ENCODE measurements around the gene AGPAT3. TPM values are rescaled to one million over a fixed set of nuclear protein-coding genes. Genes with fewer than 3 reads are reported as not detected.

Gene AGPAT3
- total RNA-seq, 1 donor from 2014 or later, result 84.7 TPM

DNA sequence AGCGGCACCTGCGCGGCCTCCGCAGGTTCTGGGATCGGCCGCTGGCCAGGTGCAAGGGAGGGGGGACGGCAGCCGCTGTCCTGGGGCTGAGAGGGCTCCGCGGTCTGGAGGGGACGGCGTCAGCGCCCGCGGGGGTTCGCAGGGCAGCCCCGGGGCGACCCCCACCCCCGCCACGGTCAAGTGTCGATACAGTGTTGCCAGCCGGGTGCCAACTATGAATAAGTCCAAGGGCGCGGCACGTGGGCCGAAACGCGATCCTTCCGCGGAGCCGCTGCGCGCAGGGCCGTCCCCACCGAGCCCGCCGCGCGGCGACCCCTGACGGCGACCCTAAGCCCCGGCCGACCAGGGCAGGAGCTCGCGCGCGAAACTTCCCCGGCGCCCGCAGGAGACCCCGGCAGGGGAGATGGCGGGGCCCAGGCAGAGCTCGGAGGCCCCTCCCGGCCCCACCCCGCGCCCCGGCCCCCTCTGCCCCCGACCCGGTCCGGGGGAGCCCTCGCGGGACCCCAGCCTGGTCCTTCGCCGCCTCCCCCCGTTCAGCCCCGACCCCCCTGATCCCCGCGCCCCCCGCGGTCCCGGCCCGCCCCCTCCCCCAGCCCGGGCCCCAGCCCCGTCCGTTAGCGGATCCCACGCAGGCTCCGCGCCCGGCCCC is 586 bp upstream of the AGPAT3 start:
- DNase-seq (ENCODE audit: low spot score), result no peak

DNA sequence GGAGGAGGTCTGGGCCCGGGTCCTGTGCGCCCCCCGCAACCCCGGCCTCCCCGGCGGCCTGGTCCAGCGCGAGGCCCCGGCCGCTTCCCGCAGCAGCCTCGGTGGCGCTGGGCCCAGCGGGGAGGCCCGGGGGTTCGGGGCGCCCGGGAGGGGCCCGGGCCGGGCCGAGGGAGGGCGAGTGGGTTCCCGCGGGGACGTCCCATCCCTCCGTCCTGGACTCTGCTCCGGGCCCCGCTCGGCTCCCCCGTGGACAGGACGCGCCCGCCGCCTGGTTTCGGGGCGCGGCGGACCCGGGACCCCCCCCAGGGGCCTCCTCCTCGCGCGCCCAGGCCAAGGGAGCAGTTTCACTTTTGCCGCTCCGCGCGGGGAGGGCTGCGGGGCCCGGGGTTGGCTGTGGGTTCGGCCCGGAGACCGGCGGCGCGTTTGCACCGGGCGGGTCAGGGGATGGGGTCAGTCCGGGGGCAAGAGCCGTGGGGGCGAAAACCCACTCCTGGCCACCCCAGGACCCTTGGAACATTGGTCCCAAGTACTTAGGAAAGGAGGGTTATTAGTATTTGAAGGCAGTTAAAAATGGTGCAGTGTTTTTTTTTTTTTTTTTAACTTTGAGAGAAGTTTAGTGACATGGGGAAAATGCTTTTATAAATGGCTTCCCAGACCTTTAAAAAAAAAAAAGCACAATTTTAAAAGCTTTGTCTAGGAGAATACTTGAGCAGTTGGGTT is 677 bp downstream of the AGPAT3 start:
- DNase-seq (ENCODE audit: low spot score), result no peak

DNA sequence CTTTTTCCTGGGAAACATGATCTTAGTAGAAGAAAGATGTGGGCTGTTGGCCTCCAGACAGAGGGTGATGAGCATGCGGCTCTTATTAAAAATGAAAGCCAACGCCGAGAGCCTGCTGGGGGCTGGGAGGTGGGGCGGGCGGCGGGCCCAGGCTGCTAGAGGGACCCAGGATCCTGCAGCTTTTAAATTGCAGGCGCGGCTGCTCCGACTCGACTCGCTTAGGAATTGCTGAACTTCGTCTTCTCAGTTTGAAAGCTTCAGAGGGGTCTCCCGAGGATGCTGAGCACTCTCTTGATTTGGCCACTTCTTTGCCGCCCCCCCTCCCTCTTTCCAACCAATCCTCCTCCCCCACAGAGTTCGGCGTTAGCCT is 1.2 kb downstream of the AGPAT3 start:
- DNase-seq (ENCODE audit: low spot score), result no peak

DNA sequence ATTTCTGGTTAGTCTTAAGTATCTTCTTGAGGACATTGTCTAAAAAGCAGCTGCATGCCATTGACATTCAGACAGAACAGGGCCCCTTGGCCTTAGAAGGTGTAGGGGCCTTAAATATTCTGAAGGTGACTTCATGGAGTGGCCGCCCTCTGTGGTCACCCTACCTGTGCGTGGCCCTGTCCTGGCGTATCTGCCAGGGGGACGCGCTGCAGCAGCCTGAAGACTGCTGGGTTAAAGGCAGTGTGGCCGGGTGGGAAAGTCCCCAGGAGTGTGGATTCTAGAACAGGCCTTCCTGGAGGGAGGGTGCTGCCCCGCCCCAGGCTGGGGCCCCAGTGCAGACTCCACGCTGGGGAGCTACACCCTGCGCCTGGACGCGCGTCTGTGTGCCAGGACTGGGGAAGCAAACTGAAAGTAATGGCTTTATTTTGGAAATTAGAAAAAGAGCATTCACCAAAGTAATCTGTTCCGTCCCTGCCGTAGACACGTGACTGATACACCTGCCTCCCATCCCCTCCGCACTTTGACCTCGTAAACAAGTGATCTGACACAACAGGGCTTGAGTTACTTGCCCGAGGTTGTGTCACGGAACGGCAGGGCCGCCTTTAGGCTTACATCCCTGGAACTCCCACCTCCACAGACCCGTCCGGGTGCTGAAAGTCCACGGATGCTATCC is 1.8 kb downstream of the AGPAT3 start:
- DNase-seq (ENCODE audit: low spot score), result no peak

DNA sequence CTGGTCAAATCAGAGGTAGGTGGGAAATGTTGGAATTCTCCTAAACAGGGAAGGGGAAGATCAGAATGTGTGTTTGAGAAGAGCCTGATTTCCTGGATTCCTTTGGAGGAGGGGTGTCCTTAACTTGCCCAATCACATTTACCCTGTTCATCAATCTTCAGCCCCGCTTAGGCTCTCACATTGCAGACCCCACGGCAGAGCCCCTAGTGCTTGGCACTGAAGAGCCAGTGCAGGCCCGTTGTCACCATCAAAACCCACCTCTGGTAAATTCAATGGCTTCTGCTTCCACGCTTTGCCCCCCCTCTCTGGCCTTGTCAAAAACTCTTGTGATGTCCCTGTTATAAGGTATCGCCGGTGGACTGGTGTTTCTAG is 2.3 kb downstream of the AGPAT3 start:
- DNase-seq (ENCODE audit: low spot score), result no peak

DNA sequence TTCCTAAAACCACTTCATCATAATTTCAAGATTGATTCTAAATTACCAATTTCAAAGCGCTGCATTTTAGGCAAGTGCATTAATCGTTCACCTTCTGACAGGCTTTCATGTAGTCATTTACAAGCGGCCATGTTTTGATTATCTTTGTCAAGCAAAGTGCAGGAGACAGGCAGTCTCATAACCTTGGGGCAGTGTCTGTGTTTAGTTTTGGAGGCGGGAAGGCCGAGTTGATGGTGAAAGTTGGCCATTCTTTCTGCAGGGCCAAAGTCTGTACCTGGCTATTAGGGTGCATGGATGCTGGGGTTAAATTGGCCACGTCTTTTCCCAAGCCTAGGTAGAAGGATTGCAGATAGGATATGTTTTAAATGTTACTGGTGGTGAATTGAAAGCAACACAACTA is 2.9 kb downstream of the AGPAT3 start:
- no peak for DNase-seq (ENCODE audit: low spot score)

DNA sequence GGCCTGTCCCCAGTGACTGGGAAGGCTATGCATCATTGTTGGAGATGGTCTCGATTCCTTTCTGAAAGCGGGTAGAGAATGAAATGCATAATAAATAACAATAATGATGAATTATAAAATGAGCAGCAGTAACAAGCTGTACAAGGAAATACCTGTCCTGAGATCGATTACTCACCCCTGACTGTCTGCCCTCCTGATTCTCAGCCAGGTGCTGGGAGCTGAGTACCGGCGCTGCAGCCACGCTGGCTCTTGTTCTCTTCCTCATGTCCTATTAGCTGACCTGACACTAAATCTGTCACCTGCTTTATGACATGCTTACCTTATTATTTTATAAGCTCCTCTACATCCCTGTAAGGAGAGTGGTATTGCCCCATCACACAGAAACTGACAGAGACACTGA is 3.4 kb downstream of the AGPAT3 start:
- DNase-seq (ENCODE audit: low spot score), result no peak

DNA sequence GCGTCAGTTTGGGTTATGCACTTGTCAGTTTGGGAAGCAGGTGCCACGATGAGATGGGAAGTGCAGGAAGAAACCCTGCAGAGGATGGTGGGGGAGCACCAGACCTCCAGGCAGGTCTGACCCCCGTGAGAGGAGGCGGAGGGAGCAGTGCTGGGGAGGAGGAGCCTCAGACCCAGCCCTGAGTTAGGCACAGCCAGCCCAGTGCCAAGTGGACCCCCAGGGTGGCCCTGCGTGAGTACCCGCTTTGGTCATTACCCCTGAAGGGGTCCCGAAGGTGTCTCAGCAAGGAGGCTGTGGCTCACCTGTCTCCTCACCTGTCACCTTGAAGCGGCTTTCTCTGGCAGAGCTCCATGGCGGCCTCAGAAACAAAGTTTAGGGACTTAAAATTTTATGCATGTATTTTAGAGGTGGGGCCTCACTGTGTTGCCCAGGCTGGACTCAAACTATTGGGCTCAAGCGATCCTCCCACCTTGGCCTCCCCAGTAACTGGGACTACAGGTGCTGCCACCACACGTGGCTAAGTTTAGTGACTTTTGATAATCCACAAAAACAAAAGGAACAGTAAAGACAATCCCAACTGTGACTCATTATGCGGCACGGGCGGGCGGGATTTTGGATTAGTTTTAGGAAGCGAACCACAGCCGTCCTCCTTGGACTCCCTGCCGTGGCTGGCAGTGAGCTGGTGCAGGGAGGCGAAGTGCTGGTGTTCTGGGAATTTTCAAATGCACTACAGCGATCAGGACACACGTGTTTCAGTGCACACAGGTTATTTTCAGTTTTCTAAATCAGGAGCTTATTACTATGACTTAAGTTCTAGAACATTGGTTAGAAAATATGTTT is 4.7 kb downstream of the AGPAT3 start:
- DNase-seq (ENCODE audit: low spot score), result no peak

DNA sequence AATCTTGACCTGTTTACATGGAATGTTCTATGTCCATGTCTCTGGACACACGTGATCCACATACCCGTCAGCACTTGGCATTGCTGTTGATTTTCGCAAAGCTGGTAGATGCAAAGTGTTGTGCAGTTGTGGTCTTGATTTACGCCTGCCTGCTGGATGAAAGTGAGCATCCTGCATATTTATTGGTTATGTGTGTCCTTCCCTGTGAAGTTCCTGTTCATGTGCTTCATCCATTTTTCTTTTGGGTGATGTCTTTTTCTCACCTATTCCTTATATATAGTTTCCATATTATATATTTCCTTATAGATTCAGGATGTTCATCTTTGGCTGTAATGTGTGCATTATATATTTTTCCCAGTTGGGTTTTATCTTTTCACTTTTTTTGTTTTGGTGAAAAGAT is 6.5 kb downstream of the AGPAT3 start:
- DNase-seq (ENCODE audit: low spot score), result no peak

DNA sequence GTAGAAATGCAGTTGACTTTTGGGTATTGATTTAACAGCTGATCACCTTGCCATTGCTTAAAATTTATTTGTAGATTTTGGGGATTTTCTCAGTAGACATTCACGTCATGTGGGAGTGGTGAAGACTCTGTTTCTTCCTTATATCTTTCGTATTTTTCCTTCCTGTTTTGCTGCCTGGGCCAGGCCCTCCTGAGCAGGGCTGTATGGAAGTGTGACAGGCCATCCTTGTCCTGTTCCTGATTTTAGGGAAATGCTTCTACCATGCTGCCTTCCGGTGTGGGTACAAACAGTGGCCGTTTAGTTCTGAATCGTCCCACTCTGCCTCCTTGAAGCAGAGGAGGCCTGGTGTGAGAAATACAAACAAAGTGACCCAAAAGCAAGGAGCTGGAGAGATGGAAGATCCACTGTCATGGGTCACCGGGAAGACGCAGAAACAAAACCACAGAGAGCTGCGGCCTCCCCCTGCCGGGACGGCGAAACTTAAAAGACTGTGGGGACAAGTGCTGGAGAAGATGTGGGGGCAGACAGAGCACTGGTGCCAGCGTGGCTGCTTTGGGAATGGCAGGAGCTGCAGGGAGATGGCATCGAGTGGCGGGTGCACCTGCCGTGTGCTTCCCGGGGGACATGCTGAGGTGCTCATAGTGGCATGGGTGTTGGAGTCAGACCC is 7.6 kb downstream of the AGPAT3 start:
- DNase-seq (ENCODE audit: low spot score), result no peak

DNA sequence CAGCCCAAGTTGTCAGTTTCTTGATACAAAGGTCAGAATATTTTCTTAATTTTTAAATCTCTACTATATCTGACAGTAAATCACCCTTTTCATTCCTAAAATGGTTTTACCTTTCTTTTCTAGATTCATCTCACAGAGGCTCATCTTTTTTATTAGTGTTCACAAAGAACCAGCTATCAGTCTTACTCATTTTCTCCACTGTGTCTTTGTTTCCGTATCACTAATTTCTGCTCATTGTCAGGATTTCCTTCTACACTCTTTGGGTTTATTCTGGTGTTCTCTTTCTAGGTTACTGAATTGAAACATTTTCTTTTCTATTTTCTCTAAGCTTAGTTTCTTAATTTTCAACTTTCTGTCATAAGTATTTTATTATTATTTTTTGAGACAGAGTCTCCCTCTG is 8.7 kb downstream of the AGPAT3 start:
- no peak for DNase-seq (ENCODE audit: low spot score)

DNA sequence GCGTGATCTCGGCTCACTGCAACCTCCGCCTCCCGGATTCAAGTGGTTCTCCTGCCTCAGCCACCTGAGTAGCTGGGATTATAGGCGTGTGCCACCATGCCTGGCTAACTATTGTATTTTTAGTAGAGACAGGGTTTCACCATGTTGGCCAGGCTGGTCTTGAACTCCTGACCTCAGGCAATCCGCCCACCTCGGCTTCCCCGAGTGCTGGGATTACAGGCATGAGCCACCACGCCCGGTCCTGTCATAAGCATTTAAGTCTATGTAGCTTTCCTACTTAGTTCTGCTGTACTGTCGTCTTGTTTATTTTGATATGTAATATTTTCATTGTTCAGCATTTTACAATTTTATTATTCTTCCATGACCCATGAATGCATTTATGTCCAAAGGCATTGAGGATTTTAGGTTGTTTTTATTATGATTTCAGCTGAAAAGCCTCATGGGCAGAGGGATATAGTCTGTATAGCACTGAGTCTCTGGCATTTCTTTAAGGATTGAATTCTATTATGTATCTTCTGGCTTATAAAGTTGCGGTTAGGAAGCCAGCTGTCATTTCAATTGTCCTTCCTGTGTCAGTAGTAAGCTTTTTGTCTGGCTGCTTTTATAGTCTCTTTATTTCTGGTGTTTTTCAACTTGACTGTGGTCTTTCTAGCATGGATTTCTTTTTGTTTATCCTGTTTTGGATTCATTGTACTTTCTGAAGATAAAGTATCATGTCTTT is 9.2 kb downstream of the AGPAT3 start:
- no peak for DNase-seq (ENCODE audit: low spot score)

DNA sequence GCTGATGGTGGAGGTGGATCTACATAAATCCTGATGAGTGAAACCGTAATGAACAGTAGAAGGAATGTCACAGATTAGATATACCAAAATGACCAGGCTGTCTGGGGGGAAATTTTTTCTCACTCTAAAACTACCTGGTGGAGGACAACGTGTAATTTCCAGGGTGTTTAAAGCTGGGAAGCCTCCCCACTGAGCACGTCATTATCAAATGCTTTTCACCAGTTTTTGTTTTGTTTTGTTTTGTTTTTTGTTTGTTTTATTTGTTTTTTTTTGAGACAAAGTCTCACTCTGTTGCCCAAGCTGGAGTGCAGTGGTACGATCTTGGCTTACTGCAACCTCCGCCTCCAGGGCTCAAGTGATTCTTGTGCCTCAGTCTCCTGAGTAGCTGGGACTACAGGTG is 11.6 kb downstream of the AGPAT3 start:
- DNase-seq (ENCODE audit: low spot score), result no peak

DNA sequence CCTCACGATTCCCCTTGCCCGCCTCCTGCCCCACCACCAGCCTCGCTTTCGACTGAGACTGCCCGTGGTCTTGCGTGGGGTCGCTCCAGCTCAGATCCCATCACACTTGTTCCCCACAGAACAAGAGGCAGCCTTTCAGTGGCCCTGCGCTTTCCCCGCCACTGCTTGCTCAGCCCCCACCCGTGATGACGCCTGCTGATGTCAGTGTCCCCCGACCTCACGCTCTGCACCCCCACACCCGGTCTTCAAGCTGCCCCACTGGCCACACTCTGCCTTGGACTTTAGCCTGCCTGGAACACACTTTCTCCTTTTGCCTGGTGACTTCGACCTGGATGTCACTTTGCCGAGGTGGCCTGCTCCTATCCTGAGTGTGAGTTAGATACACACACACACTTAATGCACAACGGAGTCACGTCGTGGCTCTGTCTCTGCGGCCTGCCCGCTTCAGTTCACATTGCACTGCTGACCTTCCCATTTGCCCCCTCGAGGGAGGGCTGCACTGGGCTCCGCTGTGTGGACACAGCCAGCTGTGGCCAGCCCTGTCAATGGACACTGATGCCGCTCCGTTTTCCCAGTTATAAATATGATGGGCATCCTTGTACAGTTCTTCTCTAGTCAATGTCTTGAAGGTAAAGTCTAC is 13.0 kb downstream of the AGPAT3 start:
- no peak for DNase-seq (ENCODE audit: low spot score)

DNA sequence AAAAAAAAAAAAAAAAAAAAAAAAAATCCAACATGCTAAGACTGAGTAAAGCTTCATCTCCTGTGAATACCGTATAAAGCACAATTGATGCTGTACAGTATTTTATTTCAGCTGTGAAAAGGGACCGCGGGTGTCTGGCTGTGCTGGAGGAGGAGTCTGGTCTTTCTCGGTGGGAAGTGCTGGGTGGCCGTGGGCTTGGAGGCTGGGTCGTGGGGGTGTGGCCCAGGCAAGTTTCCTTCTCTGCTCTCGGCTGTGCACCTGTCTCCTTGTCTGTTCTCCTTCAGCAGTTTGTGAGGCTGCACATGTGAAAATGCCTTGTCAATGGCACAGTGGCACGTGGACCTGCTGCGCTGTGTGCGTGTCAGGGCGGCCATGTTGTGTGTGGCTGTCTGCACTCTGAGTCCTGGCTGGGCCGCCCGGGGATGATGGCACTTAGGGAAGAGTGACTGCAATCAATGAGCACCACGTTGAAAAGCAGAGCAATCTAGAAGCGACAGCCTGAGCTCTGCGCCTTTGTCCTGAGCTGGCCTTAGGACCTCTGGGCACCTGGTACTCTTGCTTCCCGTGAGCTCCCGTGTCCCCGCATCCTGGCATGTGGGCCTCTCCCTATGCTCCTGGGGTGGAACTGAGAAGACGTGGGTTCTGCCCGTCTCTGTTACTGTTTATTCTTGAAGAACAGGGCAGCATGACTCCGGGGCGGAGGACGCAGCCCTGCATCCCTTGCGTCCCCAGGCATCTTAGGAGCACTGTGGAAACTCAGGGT is 14.5 kb downstream of the AGPAT3 start:
- no peak for DNase-seq (ENCODE audit: low spot score)

DNA sequence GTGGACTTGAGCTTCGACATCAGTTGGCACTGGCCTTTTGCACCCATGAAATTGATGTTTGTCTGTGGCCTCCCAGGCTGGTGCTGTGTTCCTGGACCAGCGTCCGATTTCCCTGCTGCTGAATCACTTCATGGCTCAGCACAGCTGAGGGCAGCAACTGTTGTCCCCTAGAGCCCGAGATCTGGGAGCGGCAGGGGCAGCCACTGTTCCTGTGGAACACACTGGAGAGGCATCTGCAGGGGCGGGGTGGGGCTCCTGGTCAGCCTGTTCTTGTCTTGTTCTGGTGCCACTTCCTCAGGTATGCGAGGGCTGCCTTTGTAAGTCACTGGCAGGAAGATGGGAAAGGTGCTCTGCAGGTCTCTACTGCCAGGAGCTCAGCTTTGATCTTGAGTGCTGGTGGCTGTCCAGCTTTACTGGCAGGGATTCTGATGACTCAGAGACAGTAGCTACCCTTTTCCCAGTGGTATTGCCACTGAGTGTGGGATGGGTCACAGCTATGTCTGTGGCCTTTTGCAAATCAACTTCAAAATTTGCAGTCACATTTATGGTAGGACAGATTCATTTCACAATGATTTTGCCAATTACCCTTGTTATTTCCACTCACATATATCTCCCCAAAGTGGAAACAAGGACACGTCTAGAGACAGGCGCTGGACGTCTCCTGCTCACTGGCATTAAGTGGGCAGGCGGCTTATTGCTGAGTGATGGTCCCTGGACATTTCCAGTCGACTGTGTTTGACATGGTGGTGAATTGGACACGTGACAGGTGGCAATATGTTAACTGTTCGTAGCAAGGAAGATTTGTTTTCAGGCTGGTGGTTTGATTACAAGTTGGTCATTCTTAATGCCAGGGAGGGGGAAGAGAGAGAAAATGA is 15.3 kb downstream of the AGPAT3 start:
- DNase-seq (ENCODE audit: low spot score), result no peak

DNA sequence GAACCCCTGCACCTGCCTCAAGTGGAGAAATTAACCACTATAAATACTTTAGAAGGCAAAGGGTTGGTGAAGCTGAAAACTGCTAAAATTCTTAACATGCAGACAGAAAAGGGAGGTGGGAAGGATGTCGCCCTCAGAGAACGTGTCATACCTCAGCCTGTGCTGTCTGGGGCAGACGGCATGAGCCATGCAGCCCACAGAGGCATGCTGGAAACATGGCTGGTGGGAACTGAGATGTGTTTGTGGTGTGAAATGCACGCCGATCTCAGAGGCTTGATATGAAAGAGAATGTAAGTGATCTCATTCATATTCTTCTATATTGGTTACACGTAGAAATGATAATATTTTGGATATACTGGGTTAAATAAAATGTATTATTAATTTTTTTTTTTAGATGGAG is 16.3 kb downstream of the AGPAT3 start:
- DNase-seq (ENCODE audit: low spot score), result no peak

DNA sequence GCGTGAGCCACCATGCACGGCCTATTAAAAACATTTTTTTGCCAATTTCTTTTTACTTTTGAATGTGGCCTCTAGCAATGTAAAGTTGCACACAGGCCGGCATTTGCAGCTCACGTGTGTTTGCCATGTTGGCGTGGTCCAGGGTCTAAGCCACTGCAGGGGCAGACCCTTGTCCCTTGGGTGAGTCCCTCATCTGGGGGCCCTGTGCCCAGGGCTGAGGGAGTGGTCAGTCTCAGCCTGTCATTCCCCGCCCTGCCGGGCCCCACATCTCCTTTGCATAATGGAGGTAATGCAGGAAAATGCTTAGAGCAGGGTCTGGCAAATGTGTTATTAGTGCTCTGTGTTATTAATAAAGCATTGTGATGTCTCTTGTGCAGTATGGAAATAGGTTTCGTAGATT is 16.9 kb downstream of the AGPAT3 start:
- DNase-seq (ENCODE audit: low spot score), result no peak

DNA sequence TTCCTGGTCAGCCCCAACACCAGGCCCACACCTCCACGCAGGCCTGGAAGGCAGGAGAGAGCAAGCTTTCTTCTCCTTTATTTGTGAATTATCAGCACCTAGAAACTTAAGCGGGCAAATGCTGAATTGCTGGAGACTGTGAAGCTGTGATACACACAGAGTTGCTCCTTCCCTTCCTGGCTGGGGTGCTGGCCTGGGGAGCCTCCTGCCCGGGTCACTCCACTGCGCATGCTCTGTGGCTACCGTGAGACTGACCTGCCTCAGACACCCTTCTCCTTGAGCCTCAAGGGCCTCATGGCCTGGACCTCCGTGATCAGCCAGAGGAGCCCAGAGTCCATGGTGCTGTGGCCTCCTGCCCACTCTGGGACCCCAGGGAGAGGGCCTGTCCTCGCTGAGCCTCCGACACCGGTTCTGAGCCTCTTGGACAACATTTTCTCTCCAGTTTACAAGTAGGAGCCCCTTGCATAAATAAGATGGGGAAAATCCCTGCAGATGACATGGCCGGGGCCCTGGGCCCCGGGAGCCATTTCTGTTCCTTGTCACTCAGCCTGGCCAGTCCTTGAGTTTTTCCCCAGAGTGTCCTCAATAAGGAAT is 18.0 kb downstream of the AGPAT3 start:
- DNase-seq (ENCODE audit: low spot score), result no peak

Data from ureter (tissue), 1 donor.